HTR-8/SVneo (cell line): ENCODE results near the gene UFD1.

ENCODE experiments used
- DNase-seq: peaks from one replicate; pipeline ENCODE4 v3.0.0; 2011; ENCODE audit warnings: low spot score, mixed read lengths; ENCODE audit not compliant: insufficient read length
- FAIRE-seq: peaks from 2 replicates; lab custom pipeline; 2011; peaks lifted over from hg19 to GRCh38; lab: Jason Lieb, UNC

The UFD1 gene, protein sequence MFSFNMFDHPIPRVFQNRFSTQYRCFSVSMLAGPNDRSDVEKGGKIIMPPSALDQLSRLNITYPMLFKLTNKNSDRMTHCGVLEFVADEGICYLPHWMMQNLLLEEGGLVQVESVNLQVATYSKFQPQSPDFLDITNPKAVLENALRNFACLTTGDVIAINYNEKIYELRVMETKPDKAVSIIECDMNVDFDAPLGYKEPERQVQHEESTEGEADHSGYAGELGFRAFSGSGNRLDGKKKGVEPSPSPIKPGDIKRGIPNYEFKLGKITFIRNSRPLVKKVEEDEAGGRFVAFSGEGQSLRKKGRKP

DNA sequence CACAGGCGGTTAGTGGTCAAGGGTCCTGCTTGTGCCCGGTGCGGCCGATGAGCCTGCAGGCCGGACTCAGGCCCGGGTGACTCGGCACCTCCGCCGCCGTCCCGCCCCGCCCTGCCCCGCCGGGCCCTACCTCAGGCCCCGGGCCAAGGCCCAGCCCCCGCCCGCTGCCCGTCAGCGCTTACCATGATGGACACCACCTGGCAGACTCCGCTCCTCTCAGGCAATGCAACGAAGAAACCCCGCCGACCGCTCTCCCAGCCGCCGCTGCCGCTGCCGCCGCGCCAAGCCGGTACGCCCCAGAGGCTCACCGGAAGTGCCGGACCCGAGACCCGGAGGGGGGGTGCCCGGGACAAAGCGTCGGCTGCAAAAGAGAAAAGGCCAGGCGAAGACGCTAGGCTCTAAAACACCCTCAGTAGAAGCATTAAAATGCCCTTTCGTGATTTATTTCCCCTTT is at the start of gene UFD1:
Gene UFD1 (minus strand): TSS at position 293 of the 454 bp plus-strand sequence. CDS start 108 bp downstream, at position 185.
- FAIRE-seq (no peak), DNase-seq (peak; percentile 72)

DNA sequence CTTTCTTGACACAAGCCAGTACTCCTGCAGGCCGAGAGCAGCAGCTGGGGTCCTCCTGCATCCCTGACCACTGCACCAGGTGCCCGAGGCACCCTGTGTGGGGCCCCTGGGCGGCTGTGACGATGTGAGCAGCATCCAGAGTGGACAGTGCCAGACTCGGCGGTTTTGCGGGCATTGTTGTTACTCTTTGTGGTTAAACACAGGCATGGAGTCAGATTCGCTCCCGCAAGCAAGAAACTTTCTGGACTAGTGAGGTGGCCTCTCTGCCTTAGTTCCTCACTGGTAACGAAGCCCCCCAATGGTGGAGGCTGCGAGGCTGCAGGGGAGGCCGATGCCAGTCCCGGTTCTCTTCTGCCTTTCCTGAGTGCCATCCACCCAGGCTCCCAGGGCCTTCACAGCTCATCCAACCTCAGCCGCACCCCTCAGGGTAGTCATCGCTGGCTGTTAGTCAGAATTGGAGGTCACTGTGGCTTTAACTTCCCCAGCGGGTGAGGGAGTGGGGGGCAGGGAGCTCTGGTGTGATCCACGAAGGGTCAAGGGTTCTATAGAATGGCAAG is 48.9 kb upstream of the UFD1 start:
- DNase-seq (no peak), FAIRE-seq (no peak)

DNA sequence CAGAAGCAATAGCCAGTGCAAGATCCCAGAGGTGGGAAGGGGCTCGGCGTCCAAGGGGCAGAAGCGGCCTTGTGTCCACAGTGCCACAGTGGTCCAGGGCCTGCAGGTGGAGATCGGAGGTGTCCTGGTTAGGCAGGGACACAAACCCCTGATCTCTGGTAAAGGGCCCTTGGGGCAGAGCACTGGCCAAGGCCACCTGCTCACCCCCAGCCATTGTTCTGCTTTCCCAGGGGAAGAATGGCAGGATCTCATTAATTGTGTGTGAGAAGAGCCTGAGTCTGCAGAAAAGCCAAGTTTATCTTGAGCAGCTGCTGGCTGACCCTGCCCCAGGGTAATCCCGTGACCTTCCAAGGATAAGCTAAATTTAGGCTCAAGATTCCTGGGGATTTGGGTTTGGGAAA is 48.3 kb upstream of the UFD1 start:
- FAIRE-seq (no peak), DNase-seq (no peak)

DNA sequence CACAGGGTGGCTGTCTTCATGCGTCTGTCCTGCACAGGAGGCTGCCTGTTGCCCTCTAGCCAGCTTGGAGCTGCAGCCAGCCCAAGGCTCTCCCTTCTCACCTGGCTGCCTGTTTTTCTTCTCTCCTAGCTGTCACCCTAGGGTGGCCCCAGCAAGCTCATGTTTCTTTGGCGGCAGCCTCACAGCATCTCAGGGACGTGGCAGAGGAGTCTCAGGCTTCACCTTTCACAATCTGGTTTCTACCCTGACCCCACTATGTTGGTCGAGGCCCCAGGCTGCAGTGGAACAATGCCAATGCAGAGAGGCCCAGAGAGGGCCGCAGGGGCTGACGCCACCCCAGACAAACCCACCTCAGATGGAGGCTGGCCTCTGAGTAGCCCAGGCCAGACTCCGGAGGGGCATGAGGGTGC is 47.7 kb upstream of the UFD1 start:
- DNase-seq (no peak), FAIRE-seq (no peak)

DNA sequence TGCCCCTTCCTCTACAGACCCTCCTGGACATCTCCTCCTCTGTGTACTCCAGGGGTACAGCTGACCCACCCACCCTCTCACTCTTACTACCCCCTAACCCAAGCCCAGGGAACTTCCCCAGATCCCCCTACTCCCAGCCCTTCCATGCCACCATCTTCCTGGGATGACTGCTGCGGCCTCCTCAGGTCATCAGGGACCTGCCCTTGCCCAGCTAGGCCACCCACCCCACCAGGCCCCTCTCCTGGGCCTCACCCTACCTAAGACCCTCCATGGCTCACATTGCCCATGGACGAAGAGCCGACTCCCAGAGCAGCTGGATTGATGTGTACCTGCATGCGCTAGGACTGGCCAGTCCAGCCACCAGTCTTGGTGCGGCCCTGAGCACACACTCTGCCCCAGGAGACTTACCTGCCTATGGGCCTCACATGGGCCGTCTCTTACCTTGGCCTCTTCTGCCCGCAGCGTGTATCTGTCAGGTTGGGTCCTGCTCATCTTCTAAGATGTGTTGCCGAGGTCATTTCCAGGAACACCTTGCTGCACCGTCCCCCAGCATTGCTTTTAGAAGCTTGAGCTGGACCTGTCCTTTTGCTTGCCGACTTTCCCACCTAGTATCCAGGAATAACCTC is 47.2 kb upstream of the UFD1 start:
- DNase-seq (no peak), FAIRE-seq (no peak)

DNA sequence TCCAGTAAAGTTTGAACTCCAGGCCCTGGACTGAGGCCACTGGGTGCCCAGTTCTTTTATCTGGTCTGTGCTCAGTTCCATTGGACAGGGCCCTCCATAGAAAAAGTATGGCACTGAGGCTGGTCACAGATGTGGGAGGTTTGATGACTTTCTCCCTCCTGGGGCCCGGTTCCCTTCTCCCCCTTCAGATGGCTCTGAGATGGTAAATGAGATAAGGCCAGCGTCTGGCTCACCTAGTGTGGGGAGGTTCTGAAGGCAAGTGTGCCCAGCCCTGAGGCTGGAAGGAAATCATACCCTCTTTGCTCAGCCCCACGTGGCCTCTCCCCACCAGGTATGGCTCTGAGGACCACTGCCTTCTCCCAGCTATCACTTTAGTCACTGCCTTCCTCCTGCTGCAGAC is 46.7 kb upstream of the UFD1 start:
- DNase-seq (no peak), FAIRE-seq (no peak)

DNA sequence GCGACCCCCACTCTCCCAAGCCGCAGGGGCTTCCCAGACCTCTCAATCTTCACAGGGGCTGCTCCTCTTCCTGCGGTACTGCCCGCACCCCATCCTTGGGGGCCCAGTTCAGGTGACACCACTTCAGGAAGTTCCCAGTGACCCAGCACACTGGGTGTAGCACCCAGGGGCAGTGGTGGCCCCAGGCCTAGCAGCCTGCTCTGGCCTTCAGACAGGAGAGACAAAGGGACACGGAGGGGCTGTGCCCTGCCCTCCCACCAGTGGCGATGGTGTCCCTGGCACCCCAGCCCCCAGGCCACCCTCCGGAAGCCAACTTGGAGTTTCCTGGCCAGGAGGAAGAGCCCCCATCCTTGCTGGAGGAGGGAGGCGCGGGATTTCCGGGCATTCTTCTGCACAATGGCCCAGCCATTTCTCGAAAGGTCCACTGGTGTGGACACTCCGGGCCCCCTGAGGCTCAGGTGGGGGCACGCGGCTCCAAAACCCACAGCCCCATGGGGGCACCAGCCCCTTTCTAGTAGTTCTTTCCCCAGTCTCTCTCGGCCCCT is 46.2 kb upstream of the UFD1 start:
- DNase-seq (no peak), FAIRE-seq (no peak)

DNA sequence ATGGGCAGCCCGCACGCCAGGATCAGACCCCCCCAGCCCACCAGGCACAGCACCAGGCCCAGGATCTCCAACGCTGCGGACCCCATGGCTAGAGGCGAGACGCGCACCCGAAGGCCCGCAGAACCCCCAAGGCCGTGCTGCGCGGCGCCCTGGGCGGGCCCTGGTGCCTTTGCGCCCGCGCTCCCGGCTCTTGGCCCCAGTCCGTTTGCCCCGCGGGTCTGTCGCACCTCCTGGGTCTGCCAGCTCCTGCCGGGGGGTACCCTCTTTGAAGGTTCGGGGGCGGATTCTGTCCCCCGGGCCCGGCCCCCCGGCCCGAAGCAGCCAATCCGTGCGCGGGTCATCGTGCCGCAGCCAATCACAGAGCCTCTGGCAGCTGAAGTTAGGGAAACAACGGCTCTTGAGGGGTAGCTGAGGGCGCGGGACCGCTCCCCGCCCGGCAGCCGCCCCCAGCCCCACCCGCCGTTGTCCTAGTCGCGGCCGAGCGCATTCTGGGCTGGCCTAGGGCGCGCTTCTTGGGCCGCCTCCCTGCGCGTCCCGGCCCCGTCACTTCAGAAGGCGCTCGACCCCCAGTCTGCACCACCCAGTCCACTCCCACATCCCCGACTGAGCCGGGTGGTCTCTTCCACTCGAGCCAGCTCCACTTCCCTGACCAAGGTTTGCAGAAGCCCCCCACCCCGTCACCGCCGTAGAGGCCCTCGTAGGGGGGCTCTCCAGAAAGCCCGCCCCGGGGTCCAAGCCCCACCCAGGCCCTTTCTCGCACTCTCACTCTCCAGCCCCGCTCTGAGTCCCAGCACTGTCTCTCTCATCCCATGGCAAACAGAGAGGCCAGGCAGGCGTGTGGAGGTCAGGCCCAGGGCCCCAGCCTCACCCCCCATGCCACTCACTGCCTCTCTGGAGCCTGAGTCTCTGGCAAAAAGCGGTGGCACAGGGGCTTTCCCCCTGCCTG is 45.5 kb upstream of the UFD1 start, which contains the start of gene CLDN5:
Gene CLDN5 (minus strand): TSS at position 241 of the 946 bp plus-strand sequence. CDS start 155 bp downstream, at position 86.
- no peak for DNase-seq
- FAIRE-seq = no peak

DNA sequence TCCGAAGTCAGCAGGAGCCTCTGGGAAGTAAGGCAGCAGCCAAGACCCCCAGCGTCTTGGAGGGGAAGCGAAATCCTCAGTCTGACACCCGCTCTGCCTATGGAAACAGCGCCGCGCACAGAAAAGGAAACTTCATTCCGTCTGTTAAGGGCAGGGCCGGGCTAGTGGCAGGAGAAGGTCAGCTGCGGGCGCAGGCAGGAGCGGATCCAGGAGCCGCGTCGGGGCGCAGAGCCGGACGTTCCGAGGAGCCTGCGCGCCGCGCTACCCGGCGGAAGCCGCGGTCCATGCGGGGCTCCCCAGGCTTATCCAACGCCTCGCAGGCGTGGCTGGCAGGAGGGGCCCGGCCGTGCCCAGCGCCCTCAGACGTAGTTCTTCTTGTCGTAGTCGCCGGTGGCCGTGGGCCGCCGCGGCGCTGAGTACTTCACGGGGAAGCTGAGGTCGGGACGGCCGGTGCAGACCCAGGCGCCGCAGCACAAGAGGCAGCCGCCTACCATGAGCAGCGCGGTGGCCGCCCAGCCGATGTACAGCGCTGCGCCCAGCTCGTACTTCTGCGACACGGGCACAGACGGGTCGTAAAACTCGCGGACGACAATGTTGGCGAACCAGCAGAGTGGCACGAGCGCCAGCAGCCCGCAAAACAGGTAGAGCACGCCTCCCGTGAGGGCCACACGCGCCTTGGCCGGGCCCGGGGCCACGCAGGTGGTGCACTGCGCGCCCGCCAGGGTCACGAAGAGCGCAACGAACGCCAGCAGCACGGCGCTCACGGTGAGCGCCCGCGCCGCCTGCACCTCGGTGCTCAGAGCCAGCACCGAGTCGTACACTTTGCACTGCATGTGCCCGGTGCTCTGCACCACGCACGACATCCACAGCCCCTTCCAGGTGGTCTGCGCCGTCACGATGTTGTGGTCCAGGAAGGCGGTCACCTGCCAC is 44.5 kb upstream of the UFD1 start:
- FAIRE-seq = no peak
- DNase-seq = no peak

DNA sequence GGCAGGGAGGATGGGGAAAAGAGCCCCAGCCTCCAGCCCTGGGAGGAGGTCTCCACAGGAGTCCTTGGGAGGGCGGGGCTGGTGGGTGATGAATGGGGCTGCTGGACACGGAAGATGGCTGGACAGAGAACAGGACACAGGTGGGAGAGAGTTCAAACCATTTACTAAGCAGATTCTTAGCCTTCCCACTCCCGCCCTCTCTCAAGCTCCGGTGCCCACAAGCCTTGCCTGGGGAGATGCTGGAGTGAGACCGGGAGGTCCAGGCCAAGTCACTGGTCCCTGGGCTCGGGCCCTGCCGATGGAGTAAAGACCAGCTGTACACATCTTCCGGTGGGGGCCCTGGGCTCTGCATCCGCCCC is 43.9 kb upstream of the UFD1 start:
- DNase-seq = no peak
- no peak for FAIRE-seq

DNA sequence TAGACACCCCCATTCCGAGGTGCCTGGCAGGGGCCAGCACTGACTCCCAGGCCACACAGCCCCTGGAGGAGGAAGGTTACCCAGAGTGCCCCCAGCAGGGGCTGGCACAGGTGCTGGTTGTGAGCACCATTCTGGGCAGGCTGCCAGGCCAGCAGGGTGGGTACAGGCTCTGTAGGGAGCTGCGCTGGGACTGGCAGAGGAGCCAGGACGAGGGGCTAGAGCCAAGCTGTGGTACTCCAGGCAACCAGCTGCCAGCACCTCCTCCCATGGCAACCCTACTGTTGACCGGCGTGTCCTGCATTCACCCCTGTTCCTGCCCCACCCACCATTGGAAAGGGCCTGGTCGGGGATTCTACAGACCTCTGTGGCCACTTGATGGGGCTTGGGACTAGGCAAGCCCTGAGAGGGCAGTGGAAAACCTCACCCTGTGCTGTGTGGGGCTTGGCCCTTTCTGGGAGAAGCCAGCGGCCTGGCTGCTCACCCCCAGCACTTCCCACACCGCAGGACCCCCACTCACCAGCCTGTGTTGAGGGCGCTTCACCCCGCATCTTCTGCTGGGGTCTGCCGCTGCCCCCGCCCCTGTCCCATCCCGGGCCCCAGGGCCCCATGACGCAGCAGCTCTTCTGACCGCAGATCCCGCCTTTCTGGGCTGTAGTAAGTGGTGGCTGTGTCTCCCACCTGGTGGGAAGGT is 43.3 kb upstream of the UFD1 start:
- DNase-seq = no peak
- FAIRE-seq = no peak

DNA sequence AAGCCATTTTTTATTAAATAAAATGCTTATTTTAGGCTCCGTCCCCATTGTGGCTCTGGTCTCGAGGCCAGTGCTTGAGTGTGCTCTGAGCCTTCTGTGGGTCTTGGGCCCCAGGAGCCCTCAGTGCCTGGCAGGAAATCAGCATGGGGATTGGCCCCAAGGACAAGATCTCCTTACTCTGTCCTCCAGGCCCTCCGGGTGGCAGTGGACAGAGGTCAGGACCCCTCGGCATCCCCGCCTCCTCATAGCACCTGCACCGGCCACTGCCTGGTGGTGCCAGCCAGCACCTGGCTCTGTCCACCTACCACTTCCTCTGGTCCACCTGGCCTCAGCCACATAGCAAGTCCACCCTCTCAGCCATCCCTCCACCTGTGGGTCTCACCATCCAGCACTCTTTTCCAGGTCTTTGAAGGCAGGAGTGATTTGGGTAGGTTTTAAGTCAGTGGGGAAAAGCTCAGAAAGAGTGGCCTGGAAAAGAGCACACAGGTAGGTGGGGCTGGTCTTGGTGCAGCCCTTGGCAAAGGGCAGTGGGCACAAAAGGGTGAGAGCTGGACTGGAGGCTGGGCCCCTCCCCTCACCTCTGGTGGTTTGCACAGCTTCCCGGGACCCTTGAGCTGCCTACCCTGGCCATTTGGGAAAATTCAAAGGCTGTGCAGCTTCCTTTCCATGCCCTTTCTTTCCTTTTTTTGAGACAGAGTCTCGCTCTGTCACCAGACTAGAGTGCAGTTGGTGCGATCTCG is 41.7 kb upstream of the UFD1 start:
- FAIRE-seq (no peak), DNase-seq (no peak)

DNA sequence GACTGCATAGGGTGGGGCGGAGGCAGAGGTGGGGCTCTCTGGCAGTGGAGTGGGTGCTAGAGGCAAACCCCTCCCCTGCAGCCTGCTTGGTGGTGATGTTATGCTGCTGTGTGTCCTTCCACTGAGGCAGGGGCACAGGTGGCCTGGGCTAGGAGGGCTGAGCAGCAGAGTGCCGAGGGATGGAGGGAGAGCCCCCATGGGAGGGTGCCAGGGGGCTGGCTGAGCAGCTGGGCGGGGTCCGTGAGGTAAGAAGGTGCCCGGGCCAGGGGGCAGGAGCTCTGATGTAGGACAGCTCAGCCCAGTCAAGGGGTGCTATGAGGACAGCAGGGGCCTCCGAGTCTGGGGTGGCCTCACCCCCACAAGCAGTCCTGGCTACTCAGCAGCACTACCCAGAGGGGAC is 41.0 kb upstream of the UFD1 start:
- no peak for FAIRE-seq
- DNase-seq = no peak

DNA sequence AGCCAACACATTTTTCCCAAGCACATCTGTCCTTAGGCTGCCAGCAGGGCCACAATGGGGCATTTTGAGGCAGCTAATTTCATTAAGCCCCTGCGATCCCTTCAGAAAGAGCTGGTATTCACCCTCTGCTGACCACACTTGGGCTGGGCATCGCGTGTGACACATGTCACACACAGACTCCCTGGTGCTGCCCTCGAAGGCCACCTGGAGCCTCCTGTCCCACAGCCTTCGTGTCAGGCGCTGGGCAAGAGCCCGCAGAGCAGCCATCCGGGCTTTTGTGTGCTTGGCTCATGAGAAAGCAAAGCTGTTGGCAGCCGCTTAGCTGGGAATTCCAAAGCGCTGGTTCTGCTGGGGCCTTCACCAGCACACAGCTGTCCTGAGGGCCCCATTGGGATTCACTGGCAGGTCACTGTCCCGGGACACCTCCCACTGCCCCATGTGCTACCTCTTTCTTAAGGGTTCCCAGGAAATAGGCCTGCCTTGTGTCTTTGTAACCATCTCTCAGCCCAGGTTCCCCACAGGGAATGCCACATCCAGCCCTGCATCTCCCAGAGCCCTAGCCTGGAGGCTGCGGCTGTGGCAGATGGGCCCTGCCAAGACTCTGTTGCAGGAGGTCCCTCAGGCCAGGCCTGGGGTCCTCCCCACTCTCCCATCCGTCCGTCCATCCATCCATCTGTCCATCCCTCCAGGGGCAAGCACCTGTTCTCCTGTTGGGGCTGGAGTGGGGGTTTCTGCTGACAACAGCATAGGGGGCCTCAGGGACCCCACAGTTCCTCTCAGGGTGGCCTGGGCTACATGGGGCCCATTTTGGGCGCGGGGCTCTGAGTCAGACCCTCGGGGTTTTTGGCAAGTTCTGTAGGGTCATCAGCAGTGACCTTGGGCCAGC is 40.3 kb upstream of the UFD1 start:
- no peak for DNase-seq
- FAIRE-seq = no peak

DNA sequence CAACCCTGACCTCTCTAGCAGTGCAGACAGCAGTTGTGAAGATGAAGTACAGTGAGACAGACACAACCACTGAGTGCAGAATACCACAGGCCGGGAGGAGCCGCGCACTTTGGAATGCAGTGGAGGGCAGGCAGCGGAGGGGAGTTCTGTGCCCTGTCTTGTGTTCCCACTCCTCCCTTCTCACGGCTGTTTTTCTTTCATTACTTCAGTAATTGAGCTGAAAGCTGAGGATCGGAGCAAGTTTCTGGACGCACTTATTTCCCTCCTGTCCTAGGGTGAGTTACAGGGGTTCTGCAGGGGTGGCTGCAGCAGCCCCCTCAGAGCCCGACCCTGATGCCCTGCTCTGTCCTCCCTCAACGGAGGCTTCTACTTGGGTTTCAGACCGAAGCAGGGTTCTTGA is 39.6 kb upstream of the UFD1 start:
- FAIRE-seq (no peak), DNase-seq (no peak)

DNA sequence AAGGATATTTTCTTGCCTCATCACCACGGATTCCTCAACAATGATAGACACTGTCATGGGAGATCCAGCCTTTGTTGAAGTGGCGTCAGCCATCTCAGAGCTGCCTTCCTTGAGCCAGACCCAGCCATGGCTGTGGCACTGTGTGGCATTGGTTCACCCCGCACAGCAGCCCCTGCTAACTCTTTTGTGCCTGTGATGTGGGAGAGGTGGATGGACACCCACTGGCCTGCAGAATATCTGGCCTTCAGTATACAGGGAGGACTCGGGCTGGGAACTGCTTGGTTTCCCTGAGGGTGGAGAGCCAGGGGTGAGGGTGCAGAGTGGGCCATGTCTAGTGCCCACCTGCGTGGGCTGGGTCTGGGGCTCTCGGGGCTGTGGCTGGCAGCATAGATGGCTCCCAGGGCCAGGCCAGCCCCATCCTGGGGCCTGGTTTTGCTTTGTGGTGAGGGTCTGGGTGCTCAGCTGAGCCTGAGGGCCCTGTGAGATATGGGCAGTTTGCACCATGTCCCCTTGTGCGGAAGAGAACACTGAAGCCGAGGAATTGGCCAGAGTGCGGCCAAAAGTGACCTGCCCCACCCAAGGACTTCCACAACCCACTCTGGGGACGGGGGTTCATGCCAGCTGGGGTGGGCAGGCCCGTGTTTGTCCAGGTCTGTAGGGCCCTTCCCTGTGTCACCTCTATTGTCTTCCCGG is 39.1 kb upstream of the UFD1 start:
- FAIRE-seq = no peak

DNA sequence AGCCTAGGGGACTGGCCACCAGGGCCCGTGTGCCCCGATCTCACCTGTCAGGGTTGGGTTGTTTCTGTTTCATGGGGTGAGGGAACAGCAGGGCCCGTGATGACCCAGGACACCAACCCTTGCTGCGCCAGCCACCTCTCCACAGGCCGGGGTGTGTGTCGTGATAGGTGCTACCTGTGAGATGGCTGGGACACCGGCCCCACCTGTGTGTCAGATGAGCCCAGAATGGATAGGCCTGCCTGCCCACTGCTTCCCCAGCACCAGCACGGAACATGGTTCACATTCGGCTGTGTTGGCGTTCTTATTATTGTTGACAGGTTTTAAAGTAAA is 38.1 kb upstream of the UFD1 start:
- DNase-seq (no peak), FAIRE-seq (no peak)

More for the DNA sequence above, 39.1 kb upstream of the UFD1 start:
- DNase-seq = no peak
